ENCODE results near the gene AKAP1.

Gene AKAP1

GRCh38 chr17:57062865-57063264, 22.2 kb upstream of the AKAP1 start:
- TF ChIP-seq, protein P1, sequence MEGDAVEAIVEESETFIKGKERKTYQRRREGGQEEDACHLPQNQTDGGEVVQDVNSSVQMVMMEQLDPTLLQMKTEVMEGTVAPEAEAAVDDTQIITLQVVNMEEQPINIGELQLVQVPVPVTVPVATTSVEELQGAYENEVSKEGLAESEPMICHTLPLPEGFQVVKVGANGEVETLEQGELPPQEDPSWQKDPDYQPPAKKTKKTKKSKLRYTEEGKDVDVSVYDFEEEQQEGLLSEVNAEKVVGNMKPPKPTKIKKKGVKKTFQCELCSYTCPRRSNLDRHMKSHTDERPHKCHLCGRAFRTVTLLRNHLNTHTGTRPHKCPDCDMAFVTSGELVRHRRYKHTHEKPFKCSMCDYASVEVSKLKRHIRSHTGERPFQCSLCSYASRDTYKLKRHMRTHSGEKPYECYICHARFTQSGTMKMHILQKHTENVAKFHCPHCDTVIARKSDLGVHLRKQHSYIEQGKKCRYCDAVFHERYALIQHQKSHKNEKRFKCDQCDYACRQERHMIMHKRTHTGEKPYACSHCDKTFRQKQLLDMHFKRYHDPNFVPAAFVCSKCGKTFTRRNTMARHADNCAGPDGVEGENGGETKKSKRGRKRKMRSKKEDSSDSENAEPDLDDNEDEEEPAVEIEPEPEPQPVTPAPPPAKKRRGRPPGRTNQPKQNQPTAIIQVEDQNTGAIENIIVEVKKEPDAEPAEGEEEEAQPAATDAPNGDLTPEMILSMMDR (conservative IDR thresholded peaks at IDR 0.05; ENCODE audit: low read depth, low read length) = no peak
- no peak for DNase-seq (ENCODE audit: low read depth)
- no peak overlapping the region for H3K4me3 ChIP-seq (ENCODE audit: low read depth, low read length)

GRCh38 chr17:57067162-57067561, 17.9 kb upstream of the AKAP1 start:
- H3K4me3 ChIP-seq (ENCODE audit: low read depth, low read length) = no peak overlapping the region
- no peak for DNase-seq (ENCODE audit: low read depth)
- TF ChIP-seq, protein P1 (conservative IDR thresholded peaks at IDR 0.05; ENCODE audit: low read depth, low read length) = no peak

DNA sequence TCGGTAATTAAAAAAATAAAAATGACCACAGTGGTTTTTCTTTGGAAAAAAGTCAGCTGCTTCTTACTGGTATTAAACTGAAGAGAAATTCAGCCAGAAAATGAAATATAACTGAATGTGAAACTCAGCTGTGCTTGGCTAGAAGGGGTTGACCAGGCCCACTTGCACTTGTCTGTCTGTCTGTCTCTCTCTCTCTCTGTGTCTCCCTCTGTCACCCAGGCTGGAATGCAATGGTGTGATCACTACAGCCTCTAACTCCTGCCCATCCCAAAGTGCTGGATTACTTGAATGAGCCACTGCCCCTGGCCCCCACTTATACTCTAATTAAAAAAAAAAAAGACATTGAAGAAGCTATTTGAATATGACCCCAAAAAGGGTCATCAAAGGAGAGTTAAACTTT, 17.3 kb upstream of the AKAP1 start:
- no peak overlapping the region for H3K4me3 ChIP-seq (ENCODE audit: low read depth, low read length)
- DNase-seq (ENCODE audit: low read depth) = no peak
- TF ChIP-seq, protein P1 (conservative IDR thresholded peaks at IDR 0.05; ENCODE audit: low read depth, low read length) = no peak

GRCh38 chr17:57068222-57068658, 16.8 kb upstream of the AKAP1 start:
- no peak overlapping the region for H3K4me3 ChIP-seq (ENCODE audit: low read depth, low read length)
- DNase-seq (ENCODE audit: low read depth) = no peak
- TF ChIP-seq, protein P1 (conservative IDR thresholded peaks at IDR 0.05; ENCODE audit: low read depth, low read length) = no peak

GRCh38 chr17:57068707-57069106, 16.3 kb upstream of the AKAP1 start:
- no peak overlapping the region for H3K4me3 ChIP-seq (ENCODE audit: low read depth, low read length)
- no peak for DNase-seq (ENCODE audit: low read depth)
- TF ChIP-seq, protein P1 (conservative IDR thresholded peaks at IDR 0.05; ENCODE audit: low read depth, low read length) = no peak

GRCh38 chr17:57071991-57072944, 12.8 kb upstream of the AKAP1 start:
- H3K4me3 ChIP-seq (ENCODE audit: low read depth, low read length) = no peak overlapping the region
- TF ChIP-seq, protein P1 (conservative IDR thresholded peaks at IDR 0.05; ENCODE audit: low read depth, low read length) = no peak
- DNase-seq (ENCODE audit: low read depth) = no peak

DNA sequence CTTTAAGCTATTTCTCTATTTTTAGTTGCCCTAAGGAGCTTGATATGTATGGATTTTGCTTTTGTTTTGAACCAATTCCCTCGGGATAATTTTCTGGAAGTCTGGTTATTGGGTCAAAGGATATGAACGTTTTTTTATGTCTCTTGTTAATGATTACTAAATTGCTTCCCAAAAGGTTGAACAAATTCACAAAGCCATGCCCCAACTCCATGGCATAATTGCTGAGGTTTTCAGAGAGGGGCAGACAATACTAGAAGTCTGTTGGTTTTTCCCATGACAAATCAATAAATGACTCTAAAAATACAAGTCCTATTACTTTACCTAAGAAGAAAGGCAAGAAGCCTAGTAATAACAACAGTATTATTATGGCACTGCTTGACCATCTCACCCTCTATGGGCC, 11.4 kb upstream of the AKAP1 start:
- TF ChIP-seq, protein P1 (conservative IDR thresholded peaks at IDR 0.05; ENCODE audit: low read depth, low read length) = no peak
- no peak overlapping the region for H3K4me3 ChIP-seq (ENCODE audit: low read depth, low read length)
- no peak for DNase-seq (ENCODE audit: low read depth)

Data from choroid plexus epithelial cell (primary cell).